Parathyroid adenoma (tissue), 2 donors: ENCODE data around the gene EBF3.

Source experiments
- H2AFZ ChIP-seq: fragments of 300-600 bp; sonication (generic); one replicate; pipeline ENCODE4 v1.7.0; 2017; ENCODE audit warnings: antibody characterized with exemption, mild to moderate bottlenecking
- H3K27ac ChIP-seq: fragments of 300-600 bp; sonication (generic); one replicate; pipeline ENCODE4 v1.7.0; 2017
- H3K27me3 ChIP-seq: fragments of 300-600 bp; sonication (generic); one replicate; pipeline ENCODE4 v1.7.0; 2017; ENCODE audit warnings: low read length; ENCODE audit not compliant: control insufficient read depth, insufficient read depth
- H3K36me3 ChIP-seq: fragments of 300-600 bp; sonication (generic); one replicate; pipeline ENCODE4 v1.7.0; 2017; ENCODE audit warnings: low read length; ENCODE audit not compliant: control insufficient read depth, insufficient read depth
- H3K4me1 ChIP-seq: fragments of 300-600 bp; sonication (generic); one replicate; pipeline ENCODE4 v1.7.0; 2017; ENCODE audit warnings: control low read depth
- H3K4me2 ChIP-seq: fragments of 300-600 bp; sonication (generic); one replicate; pipeline ENCODE4 v1.7.0; 2017; ENCODE audit warnings: low read length
- H3K4me3 ChIP-seq: fragments of 300-600 bp; sonication (generic); one replicate; pipeline ENCODE4 v1.7.0; 2017; ENCODE audit warnings: low read depth, low read length
- H3K79me2 ChIP-seq: fragments of 300-600 bp; sonication (generic); one replicate; pipeline ENCODE4 v1.7.0; 2017; ENCODE audit warnings: control low read depth
- H3K9ac ChIP-seq: fragments of 300-600 bp; sonication (generic); one replicate; pipeline ENCODE4 v1.7.0; 2017; ENCODE audit warnings: mild to moderate bottlenecking
- H3K9me3 ChIP-seq: fragments of 300-600 bp; sonication (generic); one replicate; pipeline ENCODE4 v1.7.0; 2017; ENCODE audit warnings: low read length; ENCODE audit not compliant: control insufficient read depth
- CTCF ChIP-seq: fragments of 300-600 bp; sonication (generic); IDR thresholded peaks from one replicate; pipeline ENCODE4 v1.7.0; 2017; ENCODE audit warnings: antibody characterized with exemption, mild to moderate bottlenecking
- donor health status: primary hyperparathyroidism.

The EBF3 gene

GRCh38 chr10:129859536-129859935 is 104.5 kb downstream of the EBF3 start:
- Histone ChIP-seq H3K79me2 (no peaks in the 10 kb centered on the region), H3K4me3 (no peak overlapping the region), H3K27ac (no peak overlapping the region), H3K9ac (no peak overlapping the region), H3K36me3 (no peaks in the 10 kb centered on the region), H3K9me3 (no peaks in the 10 kb centered on the region), H3K4me2 (no peak overlapping the region), H3K4me1 (no peaks in the 10 kb centered on the region), H3K27me3 (no peaks in the 10 kb centered on the region), H2AFZ (no peak overlapping the region)
- TF ChIP-seq CTCF, result no peak

- Histone ChIP-seq H3K27me3 (no peaks in the 10 kb centered on the region), H3K27ac (no peak overlapping the region), H3K9me3 (no peaks in the 10 kb centered on the region), H3K4me2 (no peak overlapping the region), H3K79me2 (no peaks in the 10 kb centered on the region), H3K4me1 (no peaks in the 10 kb centered on the region), H3K4me3 (no peak overlapping the region), H3K9ac (no peak overlapping the region), H2AFZ (no peak overlapping the region), H3K36me3 (no peaks in the 10 kb centered on the region)
- no peak for TF ChIP-seq CTCF
Measured at GRCh38 chr10:129857242-129857960, 106.7 kb downstream of the EBF3 start.

GRCh38 chr10:129855836-129856563 is 108.1 kb downstream of the EBF3 start:
- Histone ChIP-seq H3K4me2 (no peak overlapping the region), H3K4me3 (no peak overlapping the region), H3K4me1 (no peaks in the 10 kb centered on the region), H3K27me3 (no peaks in the 10 kb centered on the region), H3K36me3 (no peaks in the 10 kb centered on the region), H3K9me3 (no peaks in the 10 kb centered on the region), H3K9ac (no peak overlapping the region), H3K79me2 (no peaks in the 10 kb centered on the region), H3K27ac (no peak overlapping the region), H2AFZ (no peak overlapping the region)
- TF ChIP-seq CTCF, result no peak

- H3K4me2 ChIP-seq, result no peak overlapping the region
- no peak overlapping the region for H3K4me3 ChIP-seq
- H2AFZ ChIP-seq, result no peak overlapping the region
- H3K27ac ChIP-seq, result no peak overlapping the region
- no peaks in the 10 kb centered on the region for H3K9me3 ChIP-seq
- no peaks in the 10 kb centered on the region for H3K27me3 ChIP-seq
- no peaks in the 10 kb centered on the region for H3K4me1 ChIP-seq
- no peaks in the 10 kb centered on the region for H3K79me2 ChIP-seq
- H3K36me3 ChIP-seq, result no peaks in the 10 kb centered on the region
- H3K9ac ChIP-seq, result no peak overlapping the region
- TF ChIP-seq CTCF, result no peak
Measured at GRCh38 chr10:129854796-129855705, 109.0 kb downstream of the EBF3 start.
